IMR-90 (cell line): ENCODE results near the gene PRPF40B.

Experiments used
- MXI1 ChIP-seq: IDR thresholded peaks from 2 replicates; pipeline ENCODE4 v1.6.1; 2012; ENCODE audit warnings: low read depth, mild to moderate bottlenecking, low read length, moderate library complexity, borderline replicate concordance
- POLR2A ChIP-seq: IDR thresholded peaks from 2 replicates; pipeline ENCODE4 v1.6.1; 2012; ENCODE audit warnings: mild to moderate bottlenecking, low read depth, low read length
- TF ChIP-seq, protein P1 (sequence below): conservative IDR thresholded peaks from 2 replicates; pipeline ENCODE4 v1.5.1; 2012; ENCODE audit warnings: mild to moderate bottlenecking, low read depth, low read length, improper control_type of control experiment

DNA sequence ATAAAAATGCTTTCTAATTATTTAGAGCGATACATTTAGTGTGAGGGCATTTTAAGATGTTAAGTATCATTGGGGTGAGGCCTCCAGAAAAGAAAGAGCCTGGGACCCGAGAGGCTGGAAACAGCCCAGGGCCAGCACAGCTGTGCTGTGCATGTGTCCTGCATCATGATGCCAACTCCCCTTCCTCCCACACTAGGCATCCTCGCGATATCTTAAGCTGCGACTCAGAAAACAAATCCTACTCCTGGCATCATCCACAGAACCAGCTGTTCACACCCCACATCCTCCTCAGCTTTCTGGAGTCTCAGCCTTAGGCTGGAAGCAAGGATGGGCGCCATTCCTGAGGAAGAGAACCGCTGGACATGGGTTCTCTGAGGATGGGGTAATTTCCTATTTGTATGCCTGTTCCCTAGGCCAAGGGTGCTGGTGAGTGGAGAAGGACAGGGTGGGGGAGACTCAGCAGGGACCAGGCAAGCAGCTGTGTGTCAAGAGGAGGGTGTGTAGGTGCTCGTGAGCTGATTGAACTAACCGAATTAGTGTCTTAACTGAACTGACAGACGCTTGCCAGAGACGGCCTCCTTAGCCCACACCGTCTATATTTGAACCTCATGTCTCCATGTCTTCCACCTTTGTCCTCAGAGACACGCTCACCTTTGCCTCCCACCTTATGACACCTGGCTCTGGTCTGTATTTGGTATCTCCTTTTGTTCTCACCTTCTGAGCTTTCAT lies 39.8 kb upstream of the PRPF40B start:
- TF ChIP-seq, protein P1, sequence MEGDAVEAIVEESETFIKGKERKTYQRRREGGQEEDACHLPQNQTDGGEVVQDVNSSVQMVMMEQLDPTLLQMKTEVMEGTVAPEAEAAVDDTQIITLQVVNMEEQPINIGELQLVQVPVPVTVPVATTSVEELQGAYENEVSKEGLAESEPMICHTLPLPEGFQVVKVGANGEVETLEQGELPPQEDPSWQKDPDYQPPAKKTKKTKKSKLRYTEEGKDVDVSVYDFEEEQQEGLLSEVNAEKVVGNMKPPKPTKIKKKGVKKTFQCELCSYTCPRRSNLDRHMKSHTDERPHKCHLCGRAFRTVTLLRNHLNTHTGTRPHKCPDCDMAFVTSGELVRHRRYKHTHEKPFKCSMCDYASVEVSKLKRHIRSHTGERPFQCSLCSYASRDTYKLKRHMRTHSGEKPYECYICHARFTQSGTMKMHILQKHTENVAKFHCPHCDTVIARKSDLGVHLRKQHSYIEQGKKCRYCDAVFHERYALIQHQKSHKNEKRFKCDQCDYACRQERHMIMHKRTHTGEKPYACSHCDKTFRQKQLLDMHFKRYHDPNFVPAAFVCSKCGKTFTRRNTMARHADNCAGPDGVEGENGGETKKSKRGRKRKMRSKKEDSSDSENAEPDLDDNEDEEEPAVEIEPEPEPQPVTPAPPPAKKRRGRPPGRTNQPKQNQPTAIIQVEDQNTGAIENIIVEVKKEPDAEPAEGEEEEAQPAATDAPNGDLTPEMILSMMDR = no peak
- TF ChIP-seq MXI1 (no peak), POLR2A (no peak)
